ENCODE measurements around the gene TRPV6.

Gene TRPV6

DNA sequence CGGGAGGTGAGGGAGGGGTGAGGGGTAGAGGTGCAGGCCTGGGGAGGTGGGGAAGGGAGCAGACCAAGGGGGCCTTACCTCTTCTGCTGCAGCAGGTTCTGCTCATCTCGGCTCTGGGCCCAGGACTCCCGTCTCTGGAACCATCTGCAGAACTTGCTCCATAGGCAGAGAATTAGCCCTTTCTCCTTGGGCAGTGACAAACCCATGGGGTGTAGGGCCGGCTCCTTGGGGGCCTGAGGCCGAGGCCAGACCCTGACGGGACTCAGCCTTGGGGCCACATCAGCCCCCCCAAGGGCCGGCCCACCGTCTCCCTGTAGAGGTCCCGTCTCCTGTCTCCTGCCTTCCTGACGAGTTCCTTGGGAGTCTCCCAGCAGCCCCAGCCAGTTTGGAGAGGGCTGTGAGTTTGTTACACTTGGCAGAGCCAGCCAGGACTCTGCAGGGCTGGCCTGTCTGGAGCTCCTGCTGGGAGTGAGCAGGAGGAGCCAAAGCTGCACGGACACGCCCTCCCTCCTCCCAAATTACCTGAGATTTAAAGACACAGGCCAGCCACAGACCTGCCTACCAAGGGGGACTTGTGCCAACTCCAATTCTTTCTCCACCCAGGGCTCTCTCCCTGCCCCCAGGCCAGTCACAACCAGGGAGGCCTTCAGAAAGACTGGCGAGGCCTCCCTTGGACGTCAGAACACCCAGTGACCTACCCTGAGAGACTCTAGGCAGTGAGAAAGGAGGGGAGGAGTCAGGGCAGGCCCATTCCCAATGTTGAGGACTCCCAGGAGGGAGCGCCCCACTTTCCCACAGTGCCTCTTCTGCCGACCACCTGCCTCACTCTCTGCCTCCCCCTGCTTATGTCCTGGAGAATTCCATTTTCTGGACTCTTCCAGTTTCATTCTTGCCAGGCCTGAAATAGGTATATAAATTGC, at the start of gene TRPV6:
Gene TRPV6, minus strand, starts transcription at position 435 of the 920 bp plus-strand sequence.
- no peak for FAIRE-seq

DNA sequence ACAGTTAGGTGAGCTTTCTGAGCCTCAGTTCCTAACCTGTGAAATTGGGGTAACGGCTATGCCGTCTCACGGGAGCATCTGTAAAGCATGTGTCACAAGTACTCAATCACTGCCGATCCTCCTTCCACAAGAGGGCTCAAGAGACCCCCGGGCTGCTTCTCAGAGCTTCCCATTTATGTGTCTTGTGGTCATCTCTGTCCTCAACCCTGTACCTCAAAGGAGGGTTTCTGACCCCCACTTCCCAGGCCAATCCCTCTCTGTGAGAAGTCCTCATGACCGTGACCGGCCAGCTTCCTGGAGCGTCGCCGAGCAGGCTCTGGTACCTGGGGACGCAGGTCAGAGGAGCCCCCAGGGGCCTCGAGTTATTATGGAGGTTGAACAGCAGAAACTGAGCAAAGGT, 48.5 kb upstream of the TRPV6 start:
- no peak for FAIRE-seq

DNA sequence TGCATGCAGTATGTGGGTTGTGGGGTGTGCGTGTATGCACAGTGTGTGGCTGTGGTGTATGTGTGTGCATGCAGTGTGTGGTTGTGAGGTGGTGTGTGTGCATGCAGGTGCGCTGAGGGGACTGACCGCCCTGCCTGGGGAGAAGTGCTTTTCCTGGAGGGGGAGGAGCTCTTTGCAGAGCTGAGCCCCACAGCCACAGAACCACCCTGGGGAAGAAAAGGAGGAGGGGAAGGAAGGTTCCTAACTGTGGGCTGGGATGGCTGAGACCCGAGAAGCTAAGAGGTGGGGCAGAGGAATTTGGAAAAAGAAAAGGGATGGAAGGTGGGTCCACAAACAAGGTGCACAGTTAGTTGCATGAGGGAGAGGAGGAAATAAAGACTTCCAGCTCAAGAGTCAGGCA, 48.1 kb upstream of the TRPV6 start, which contains the start of gene TRPV5:
Gene TRPV5, minus strand, starts transcription at position 123 of the 400 bp plus-strand sequence. CDS start 287 bp downstream, outside the sequence.
- no peak for FAIRE-seq

DNA sequence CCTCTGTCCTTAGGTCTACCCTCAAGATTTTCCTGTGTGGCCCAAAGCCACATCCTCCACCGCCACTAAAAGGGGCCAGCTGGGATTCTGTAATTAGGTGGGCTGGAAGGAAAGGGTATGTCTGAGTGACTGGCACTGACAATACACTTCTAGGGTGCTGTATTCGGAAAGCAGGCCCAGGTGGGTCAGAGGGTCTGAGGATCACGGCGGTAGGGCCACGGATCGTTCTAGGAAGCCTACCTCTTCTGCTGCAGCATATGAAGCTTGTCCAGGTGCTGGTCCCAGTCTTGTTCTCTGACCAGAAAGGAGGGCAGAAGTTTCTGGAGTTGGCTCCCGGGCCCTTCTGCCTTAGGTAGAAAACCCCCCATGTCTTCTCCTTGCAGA, 47.5 kb upstream of the TRPV6 start:
- FAIRE-seq: no peak

DNA sequence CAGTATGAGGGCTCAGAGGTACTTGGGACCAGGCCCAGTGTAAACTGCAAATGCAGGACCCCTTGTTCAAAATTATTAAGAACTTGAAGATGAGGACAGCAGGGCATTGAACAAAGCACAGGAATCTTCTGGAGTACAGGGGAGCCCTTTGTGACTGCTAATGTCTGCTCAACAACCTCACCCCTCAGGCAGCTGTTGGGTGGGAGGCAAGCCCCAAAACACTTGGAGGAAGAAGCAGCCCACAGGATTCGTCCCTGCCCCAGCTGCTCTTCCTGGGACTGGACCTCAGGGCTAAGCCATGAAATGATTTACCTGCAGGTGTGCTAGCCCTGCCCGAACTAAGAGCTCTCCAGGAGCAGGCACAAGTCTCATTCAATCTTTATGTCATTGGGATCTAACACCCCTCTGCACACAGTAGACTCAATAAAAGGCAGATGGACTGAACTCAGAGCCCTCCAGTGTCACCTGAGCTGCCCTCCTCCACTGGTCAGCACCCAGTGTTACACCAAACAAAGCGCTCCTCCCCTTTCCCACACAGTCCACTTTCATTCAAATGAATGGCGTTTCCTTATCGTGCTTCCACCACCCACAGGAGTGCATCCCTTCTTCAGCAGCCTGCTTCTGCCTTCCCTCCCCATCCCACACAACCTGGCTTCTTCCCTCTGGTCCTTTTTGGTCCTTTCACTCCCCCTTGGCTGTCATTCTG, 47.0 kb upstream of the TRPV6 start:
- FAIRE-seq: no peak

DNA sequence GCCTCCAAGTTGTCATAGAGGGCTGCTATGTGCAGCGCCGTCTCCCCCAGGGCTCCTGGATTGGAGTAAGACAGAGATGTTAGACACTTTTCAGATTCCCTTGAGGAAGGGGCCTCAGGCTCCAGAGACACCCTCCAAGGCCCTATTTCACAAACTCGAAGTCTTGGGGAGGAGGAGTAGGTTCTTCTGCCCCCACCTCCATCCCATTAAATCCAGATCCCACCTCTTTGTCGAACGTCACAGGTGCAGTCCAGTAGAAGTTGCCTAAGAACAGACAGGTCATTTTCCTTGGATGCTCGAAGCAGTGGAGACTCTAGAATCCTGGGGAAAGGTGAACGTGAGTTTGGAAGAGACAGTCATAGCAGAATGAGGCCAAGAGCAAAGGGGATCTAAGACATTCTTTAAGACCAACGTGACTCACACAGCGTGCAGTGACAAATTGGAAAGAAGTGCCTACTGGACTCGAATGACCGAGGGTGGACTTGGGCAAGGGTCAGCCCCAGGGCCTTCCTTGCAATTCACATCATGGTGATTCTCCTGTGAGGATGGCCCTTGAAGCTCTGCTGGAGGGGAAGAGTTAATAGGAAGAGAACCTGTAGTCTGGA, 44.7 kb upstream of the TRPV6 start:
- no peak for FAIRE-seq

DNA sequence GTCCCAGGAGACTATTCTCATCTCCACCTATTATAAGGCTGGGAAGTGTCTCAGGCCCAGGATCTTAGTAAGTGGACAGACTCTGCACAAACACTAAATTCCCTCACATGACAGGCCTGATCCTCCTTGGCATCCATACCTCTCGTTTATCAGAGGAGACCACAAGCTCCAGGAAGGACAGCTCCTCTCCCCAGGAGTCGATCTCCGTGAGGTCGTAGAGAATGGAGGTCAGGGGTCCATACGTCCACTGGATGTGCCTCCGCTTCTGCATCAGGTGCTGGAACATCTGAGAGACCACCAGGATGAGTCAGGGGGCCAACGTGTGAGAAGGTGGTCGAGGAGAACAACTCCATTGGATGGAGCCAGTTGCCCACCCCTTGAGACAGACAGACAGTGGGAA, 42.4 kb upstream of the TRPV6 start:
- FAIRE-seq: no peak

DNA sequence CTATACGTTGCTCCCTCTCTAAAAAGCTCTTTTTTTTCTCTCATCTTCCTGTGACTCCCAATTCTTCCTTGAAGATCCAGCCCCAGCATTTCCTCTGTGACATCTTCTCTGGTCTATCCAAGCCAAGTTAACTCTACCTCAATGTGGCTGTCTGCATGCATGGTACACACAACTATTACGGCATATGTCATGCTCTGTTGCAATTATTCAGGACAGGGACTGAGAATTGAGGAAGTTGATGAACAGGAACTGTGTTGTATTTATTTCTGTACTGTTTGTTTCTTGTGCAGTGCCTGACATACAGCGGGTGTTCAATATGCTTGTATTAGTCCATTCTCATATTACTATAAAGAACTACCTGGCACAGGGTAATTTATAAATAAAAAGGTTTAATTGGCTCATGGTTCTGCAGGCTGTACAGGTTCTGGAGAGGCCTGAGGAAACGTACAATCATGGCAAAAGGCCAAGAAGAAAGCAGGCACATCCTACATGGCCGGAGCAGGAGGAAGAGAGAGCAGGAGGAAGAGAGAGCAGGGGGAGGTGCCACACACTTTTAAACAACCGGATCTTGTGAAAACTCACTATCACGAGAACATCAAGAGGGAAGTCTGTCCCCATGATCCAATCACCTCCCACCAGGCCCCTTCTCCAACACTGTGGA, 41.7 kb upstream of the TRPV6 start:
- no peak for FAIRE-seq

DNA sequence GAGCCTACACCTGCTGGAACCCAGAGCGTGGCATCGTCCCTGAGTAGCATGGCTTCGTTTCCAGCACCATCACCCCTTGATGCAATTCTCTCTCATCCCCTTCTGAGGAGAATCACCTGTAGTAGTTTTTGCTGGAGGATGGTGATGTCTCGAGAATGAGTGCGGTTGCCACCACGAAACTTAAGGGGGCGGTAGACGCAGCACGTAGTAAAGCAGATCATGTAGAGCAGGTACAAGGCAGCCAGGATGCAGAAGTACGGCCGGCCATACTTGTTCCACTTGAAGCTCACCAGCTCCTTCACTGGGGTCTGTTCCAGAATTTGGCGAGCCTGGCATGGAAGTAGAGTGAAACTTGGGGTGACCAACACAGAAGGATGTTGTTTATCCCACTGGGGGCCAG, 39.9 kb upstream of the TRPV6 start:
- FAIRE-seq: no peak

DNA sequence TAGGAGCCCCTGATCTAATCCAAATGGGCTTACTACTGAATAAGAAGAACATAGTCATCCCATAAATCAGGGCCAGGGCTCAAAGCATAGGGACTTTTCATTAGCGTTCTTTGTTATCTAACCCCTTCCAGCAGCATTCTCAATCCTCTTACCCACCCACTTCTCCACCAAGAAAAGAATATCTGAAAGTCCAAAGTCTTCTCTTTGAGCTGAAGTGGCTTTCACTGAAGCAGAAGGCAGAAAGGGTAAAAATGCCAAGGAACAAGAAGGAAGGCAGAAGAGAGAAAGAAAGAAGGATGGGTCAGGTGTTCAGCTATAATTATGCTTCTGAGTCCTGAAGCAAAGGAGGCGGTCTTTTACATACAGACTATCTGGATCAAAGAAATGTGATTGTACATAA, 37.8 kb upstream of the TRPV6 start:
- no peak for FAIRE-seq

DNA sequence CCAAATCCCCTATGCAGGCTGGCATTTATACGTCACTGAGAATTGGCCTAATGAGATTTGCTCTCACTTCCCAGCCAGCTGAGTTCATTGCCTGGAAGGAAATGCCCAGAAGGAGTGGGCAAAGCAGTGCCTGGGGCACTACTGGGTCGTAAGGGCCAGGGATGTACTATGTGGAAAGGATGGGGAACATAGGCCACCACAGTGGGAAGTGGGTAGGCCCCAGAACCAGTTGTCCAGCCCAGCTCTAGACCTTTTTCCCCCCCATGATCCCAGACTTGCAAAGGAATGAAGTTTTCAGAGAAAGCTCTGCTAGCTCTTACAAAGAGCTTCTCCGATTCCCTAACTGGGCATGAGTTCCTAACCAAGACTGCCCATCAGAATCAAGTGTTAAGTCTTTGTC, 34.1 kb upstream of the TRPV6 start:
- FAIRE-seq: no peak

DNA sequence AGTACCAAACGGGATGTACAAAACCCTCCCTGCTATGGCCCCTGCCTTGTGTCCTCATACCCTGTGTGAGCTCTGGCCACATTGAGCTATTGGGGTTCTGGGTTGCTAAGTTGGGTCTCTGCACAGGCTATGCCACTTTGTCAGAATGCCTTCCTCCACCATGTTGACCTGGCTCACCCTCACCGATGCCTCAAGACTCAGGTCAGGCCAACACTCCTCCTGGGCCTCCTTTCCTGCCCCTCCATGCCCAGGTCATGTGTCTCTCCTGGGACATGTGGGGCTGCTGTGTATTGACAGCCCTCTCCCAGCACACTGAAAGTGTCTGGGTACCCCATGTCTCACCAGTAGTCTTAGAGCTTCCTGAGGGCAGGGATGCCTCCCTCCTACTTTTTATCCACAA, 33.4 kb upstream of the TRPV6 start:
- FAIRE-seq: no peak

DNA sequence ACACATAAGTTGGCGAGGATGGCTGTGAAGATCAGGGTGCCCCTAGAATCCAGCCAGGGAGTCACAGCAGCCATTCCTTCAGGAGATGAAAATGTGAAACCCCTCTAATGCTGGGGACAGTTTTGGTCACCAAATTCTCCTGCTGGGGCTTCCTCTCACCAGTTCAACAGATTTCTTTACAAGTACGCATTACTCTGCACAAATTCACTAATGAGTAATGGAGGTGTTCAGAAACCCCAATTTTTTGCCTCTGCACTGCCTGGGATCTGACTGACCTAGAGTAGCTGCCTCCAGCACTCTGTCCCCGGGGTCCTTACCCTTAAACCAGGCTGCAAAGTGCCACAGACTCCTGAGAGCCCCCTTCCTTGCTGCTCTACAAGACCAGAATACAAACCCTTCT, 31.9 kb upstream of the TRPV6 start:
- no peak for FAIRE-seq

DNA sequence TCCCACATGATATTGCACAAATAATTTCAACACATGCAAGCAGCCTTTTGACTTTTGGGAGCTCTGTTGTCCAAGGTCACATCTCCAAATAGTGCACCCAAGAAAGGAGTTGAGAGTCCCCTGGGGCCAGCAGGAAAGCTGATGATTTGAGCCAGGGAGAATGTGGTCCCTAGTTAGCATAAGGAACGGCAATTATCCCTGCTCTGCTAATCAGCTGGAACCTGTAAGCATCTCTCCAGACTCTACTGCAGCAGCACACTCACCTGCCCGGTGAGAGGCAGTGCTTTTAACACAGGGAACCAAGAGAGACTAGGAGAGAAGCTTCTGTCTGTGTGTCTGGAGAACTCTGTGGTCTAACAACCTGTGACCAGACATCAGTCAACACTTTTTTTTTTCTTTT, 31.0 kb upstream of the TRPV6 start:
- no peak for FAIRE-seq

DNA sequence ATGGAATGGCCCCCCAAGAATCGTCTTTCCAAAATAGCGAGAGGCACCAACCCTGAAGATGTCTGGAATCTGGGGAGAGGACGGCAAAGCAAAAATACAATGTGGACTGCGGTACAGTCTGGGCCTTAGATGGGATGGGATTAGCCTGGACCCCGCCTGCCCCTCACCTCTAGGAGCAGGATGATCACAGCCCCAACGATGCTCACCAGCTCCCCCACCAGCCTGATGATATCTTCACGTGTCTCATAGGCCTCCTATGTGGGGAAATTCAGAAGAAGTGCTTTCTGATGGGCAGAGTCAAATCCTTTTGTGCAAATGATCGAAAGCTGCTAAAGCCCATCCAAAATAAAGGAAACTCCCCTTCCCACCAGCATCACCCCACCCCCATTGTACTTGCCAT, 29.8 kb upstream of the TRPV6 start:
- FAIRE-seq: no peak

DNA sequence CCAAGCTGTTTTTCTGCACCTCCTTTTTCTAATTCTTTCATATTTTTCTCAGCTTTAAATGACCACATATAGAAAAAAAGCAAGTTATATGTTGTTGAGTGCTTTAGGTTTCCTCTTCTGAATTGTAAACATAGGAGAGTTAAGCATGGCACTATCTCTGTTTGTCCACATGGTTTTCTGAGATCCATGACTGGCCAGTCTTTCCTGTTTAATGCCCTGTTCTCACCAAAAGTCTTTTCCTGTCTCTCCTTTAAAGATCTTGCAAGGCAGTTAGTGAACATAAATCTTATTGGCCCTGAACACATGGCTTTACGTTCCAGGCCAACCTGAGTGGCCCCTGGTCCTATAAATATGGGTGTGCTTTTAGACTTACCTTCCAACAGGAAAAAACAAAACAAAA, 28.6 kb upstream of the TRPV6 start:
- no peak for FAIRE-seq

DNA sequence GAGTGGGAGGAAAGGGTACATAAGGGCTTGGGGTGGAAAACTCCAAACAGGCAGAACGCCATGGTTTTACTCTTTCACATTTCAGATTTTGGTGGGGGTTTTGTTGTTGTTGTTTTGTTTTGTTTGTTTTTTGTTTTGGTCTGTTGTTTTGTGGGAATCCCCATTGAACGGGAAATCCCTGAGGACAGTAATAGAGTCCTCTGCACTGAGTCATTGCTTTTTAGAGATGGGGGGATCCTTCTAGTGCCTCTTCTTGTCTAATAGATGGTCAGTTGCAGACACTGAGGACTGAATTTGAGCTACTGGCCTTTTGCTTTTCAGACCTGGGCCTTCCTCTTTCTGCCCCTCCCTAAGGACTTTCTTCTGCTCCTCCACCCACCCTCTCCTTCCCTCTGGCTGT, 28.0 kb upstream of the TRPV6 start:
- FAIRE-seq: no peak

DNA sequence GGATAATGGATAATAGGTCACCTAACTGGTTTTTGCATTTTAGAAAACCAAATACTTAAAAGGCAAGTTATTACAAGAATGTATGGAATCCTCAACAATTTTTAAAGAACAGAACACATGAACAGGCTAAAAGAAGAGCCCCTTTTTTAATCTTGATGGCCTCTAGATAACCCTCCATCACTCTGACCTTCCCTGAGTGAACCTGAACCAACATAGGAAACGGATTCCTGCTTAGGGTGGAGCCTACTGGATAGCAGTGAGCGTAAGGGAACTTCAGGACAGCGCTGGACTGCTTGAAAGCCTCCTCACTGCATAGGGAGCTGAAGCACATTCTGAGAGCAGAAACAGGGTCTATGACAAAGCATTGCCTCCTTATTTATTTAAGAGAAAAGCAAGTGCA, 27.5 kb upstream of the TRPV6 start:
- no peak for FAIRE-seq

DNA sequence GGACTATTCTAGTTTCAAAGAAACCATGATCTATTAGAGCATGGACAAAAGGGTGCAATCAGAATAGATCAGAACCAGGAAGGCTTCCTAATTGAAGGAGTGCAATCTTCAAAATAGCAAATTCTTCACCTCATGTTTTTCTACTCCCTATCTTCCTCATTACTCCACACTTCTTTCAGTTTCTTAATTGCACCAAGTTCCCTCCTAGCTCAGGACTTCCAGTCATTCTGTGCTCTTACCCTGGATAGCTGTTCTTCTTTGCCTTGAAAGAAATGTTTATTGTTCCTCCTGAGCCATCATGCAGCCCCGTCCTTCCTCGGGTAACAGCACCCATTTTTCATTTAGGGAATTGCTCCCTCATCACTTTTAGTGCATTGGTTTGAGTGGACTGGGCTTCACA, 24.9 kb upstream of the TRPV6 start:
- FAIRE-seq: no peak

DNA sequence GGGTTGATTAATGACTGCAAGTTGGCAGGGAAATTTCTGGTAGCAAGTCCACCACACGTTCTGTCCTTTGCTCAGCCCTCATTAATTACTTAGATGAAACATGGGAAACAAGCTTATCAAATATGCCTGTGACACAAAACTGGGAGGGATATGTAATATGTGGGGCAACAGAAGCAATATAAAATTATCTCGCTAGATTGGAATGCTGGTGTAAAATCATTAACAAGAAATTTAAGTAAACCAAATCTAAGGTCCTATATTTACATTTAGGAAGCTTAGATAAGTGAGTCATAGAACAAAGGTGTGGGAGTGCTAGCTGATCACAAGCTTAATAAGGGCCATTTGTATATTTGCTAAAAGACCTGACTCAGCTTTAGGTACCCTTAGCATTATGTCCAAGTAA, 24.5 kb upstream of the TRPV6 start:
- no peak for FAIRE-seq

DNA sequence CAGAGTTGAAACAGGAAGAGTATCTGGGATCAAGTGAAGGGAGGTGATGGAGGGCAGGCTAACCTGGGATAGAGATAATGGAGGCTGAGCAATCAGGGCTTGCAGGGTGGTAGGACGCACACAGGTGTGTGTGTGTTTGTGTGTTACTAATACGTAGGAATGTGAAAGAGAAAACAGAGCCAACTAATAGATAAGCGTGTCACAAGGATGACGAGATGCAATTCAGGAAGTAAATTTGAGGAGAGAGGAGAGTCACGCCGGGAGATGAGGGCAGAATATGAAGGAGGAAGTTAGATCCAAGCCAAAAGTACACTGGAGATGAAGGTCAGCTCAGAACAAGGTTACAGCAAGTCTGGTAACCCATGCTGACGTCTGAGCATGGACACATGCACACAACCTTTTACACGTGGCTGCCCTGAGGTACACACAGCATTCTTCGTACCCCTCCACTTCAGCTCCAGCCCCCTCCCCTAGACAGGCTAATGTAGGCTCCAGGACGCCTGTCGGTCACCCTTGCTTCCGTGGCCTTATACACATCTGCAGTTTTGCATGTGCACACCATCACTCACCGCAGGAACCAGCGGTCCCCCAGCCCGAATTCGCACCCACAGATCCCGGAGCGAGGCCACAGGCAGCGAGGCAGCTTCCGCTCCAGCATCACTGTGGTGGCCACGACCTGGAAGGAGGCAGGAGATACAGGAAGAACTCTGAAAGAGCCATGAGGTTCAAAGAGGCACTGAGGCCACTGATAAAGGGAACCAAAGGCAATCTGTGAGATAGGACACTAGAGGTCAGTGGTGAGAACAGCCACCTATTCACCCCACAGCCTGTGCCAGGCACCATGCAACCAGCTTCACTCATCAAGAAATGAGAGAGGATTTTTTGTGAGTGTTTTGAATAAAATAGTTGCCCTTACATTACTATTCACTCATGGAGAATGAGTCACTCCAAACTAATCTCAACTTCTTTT, 23.7 kb upstream of the TRPV6 start:
- no peak for FAIRE-seq

DNA sequence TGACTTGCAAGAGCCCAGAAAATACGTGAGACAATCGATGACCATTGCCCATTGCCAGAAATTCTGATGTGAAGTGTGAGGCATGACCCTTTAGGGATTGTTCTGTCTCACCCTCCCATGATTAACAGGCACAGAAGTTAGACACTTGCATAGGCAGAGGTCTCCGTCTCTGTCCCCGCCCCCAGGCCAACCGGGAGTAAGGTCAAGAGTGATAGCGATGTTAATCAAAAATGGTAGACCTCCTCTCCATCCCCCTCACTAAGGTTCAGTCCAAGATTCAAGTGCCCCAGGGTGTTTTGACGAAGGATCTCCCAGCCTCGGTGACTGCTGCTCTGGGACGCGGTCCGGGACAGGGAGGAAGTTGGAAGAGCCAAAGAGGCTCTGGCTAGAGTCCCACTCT, 22.7 kb upstream of the TRPV6 start:
- no peak for FAIRE-seq

Measured in G401.6 (cell line).